Amniotic epithelial cell (primary cell): Measurements from ENCODE around the gene TTLL7.
A peak's percentile ranks its signal among the peaks of the same experiment; 100 is the strongest.

ENCODE experiments used
- DNase-seq: peaks from one replicate; pipeline ENCODE4 v3.0.0-alpha.2; 2010; ENCODE audit warnings: low read depth

Gene TTLL7

DNA sequence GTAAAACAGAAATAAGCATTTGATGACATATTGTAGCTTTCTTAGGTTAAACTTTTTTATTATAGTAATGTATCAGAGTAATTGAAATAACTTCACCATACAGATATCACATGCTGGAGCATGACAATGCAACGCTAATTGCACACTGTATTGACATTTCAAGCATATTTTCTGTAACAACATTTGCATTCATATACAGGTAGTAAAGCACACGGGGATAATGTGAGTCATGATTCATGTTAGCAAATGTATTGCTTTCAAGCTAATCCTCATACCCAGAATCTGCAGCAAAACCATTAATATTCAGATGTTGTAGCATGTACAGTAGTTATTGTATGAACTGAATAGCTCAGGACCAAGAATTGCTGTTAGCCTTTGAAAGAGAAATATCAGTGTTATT is 133.9 kb downstream of the TTLL7 start:
- DNase-seq: no peak

GRCh38 chr1:83860490-83861221 is 138.3 kb downstream of the TTLL7 start:
- DNase-seq: peak; percentile 33

DNA sequence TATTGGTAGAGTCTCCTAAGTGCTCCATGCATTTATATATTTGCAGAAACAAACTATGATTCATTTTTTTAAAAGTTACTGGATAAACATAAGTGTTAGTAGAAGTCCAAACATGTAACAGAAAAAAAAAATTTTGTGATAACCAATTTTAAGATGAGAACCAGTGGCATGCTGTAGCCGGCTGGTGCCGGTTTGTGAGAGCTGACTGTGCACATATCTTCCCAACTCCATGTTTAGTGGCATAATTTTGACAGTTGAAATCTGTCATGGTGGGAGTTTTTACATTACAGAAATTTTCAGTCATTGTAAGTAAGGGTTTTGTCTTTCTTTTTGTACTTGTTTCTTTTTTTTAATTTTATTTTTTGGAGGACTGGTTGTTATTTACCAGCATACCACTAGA is 141.2 kb downstream of the TTLL7 start:
- DNase-seq: no peak

GRCh38 chr1:83857103-83857502 is 141.8 kb downstream of the TTLL7 start:
- DNase-seq: peak; percentile 14

DNA sequence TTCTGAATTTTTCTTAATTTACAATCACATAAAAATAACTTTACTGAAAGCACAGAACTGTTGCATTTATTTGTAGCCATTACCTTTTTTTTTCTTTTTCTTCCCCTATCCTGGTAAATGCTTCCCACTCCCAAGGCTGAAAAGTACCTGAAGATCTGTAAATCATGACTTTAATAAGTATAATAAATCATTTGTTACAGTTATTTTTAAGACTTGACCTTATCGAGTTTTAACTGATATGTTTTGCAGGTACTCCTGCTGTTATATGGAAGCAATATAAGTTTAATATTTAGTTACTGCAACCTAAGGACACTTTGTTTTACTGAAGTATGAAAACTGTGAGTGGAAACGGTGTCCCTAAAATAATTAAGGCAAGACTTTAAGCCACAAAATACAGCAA is 142.6 kb downstream of the TTLL7 start:
- no peak for DNase-seq

GRCh38 chr1:83854456-83854855 is 144.5 kb downstream of the TTLL7 start:
- no peak for DNase-seq

GRCh38 chr1:83850834-83851233 is 148.1 kb downstream of the TTLL7 start:
- no peak for DNase-seq

- no peak for DNase-seq
These were observed 149.5 kb downstream of the TTLL7 start for GRCh38 chr1:83849191-83850061.

DNA sequence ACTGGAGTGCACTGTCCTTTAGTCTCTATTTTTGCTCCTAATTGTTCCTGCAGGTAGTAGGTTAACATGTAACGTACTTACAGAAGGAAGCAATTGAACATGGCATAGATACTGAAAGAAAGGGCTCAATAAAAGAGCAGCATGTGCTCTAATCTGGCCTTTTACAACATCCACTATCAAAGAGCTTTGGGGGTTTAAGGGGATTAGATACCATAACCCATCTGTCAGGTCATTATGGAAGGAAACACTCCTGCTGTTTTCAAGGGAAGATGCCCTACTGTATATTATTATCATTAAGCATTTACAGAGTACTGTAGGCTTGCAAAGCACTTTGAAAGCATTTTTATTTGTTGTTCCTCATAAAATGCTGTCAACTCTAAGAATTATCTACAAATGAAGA is 152.8 kb downstream of the TTLL7 start:
- DNase-seq: no peak

GRCh38 chr1:83845437-83846071 is 153.4 kb downstream of the TTLL7 start:
- peak; percentile 21 for DNase-seq

- DNase-seq: no peak
These were observed 154.4 kb downstream of the TTLL7 start for GRCh38 chr1:83844546-83844945.

GRCh38 chr1:83839566-83840173 is 159.3 kb downstream of the TTLL7 start:
- peak; percentile 44 for DNase-seq

- no peak for DNase-seq
These were observed 160.4 kb downstream of the TTLL7 start for GRCh38 chr1:83838573-83838972.

GRCh38 chr1:83836543-83836942 is 162.4 kb downstream of the TTLL7 start:
- DNase-seq: no peak

DNA sequence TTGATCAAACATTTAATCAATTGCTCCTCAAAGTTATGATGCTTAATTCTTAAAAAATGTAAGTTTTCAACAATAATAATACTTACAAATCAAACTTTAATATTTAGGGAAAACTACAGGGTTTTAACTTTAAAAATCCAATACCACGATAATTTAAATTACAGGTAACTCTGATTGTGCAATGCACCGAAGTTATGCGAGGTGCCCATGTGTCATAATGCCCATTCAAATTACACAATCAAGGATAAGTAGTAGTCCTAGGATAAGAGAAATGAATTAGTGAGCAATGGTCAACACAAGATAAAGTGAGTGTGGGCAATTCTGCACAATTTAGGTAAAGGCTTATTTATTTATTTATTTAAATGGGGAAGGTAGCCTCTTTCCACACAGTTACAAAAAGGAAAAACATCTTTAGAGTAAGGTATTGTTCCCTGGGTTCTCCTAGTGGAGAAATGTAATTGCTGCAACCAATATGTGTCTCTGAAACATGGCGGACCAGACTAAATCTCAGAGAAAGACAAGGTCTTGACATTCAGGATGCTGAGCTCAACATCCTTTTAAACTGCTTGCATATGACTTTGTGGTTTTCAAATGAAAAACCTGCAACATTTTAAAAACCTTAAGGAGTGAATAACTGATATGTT is 164.2 kb downstream of the TTLL7 start:
- no peak for DNase-seq

GRCh38 chr1:83832194-83832593 is 166.7 kb downstream of the TTLL7 start:
- DNase-seq: no peak

- no peak for DNase-seq
These were observed 169.8 kb downstream of the TTLL7 start for GRCh38 chr1:83829106-83829505.

GRCh38 chr1:83828456-83828855 is 170.5 kb downstream of the TTLL7 start:
- DNase-seq: no peak

DNA sequence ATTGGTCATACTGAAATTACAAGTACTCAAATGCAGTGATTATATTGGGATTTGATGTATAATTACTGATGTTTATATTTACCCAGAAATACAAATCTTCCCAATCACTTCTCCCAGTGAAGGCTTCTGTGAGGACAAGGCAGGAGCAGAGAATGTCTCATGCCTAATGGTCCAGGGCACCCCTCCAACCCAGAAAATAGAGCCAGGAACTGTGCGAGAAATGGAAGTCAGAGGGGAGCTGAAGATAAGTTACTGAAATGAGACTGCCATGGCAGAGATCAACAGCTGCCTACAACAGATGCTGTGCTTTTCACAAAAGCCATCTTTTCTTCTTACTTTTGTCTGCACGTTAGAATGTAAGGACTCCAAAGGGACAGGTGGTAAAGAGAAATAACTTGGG is 171.2 kb downstream of the TTLL7 start:
- no peak for DNase-seq

GRCh38 chr1:83822208-83822607 is 176.7 kb downstream of the TTLL7 start:
- no peak for DNase-seq

GRCh38 chr1:83819436-83819835 is 179.5 kb downstream of the TTLL7 start:
- no peak for DNase-seq

DNA sequence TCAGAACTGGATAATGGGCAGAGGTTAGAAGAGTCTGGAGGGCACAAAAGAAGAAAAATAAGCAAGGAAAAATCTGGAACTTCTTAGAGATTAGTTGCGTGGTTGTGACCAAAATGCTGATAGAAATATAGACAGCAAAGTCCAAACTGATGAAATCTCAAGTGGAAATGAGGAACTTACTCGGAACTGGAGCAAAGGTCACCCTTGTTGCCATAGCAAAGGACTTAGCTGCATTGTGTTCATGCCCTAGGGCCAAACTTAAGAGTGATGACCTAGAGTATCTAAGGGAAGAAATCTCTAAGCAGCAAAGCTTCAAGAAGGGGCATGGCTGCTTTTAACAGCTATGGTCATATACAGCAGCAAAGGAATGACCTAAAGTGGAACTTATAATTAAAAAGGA is 180.0 kb downstream of the TTLL7 start:
- DNase-seq: peak; percentile 5
